Measurements from ENCODE around the gene MT1X. TPM values are rescaled to one million over a fixed set of nuclear protein-coding genes. Genes with fewer than 3 reads are reported as not detected.

MT1X gene
- total and polyA plus RNA-seq, 2 of the 13 experiments (the other 11 are each of a cell fraction or from before 2014, with no cell fraction given), result 19.7 to 288 TPM

GRCh38 chr16:56681939-56682702 is at the start of gene MT1X (continued):
- TF ChIP-seq ZNF407 (CRISPR knock-in tag; IDR thresholded peaks at IDR 0.05; ENCODE audit: not compliant biosample characterization), result no peak
- TF ChIP-seq ELF1 (CRISPR knock-in tag; IDR thresholded peaks at IDR 0.05), result no peak
- no peak for TF ChIP-seq SIX4 (CRISPR knock-in tag; IDR thresholded peaks at IDR 0.05)
- no peak for TF ChIP-seq STAT6 (CRISPR knock-in tag; IDR thresholded peaks at IDR 0.05; ENCODE audit: borderline replicate concordance)
- TF ChIP-seq MED8 (CRISPR knock-in tag; IDR thresholded peaks at IDR 0.05; ENCODE audit: insufficient replicate concordance), result peak; percentile 75
- peak; percentile 96 for TF ChIP-seq RBFOX2 (IDR thresholded peaks at IDR 0.05; ENCODE audit: low read depth, low read length)
- TF ChIP-seq ZBTB26 (CRISPR knock-in tag; IDR thresholded peaks at IDR 0.05; ENCODE audit: borderline replicate concordance), result 0 out of 2 replicates have a peak, but pooled peaks have one; percentile 22
- TF ChIP-seq ZSCAN9 (CRISPR knock-in tag; IDR thresholded peaks at IDR 0.05; ENCODE audit: borderline replicate concordance), result no peak
- TF ChIP-seq SMAD1 (CRISPR knock-in tag; IDR thresholded peaks at IDR 0.05; ENCODE audit: borderline replicate concordance, low read depth), result no peak
- 0 out of 2 replicates have a peak, but pooled peaks have one; percentile 30 for TF ChIP-seq MLX (CRISPR knock-in tag; IDR thresholded peaks at IDR 0.05)
- TF ChIP-seq CHD2 (IDR thresholded peaks at IDR 0.05; ENCODE audit: low read depth, low read length), result no peak
- TF ChIP-seq TRAFD1 (CRISPR knock-in tag; IDR thresholded peaks at IDR 0.05; ENCODE audit: borderline replicate concordance), result no peak
- peak; percentile 76 for TF ChIP-seq ZMYM3 (CRISPR knock-in tag; IDR thresholded peaks at IDR 0.05)
- peak; percentile 56 for TF ChIP-seq MEIS2 (CRISPR knock-in tag; IDR thresholded peaks at IDR 0.05)

Data from HepG2 (cell line).